GM21619 (cell line): ENCODE results near the gene COX4I1.
"Not testable (repeated sequence)": the region's sequence is repeated elsewhere in the genome, so short reads cannot be mapped to it uniquely, and the experiment has no call there.

ENCODE experiments used
- ATAC-seq: cut with Tn5 transposase; IDR thresholded peaks from one replicate; pipeline ENCODE4 v1.9.1; 2021; ENCODE audit not compliant: unreplicated experiment

The COX4I1 gene

DNA sequence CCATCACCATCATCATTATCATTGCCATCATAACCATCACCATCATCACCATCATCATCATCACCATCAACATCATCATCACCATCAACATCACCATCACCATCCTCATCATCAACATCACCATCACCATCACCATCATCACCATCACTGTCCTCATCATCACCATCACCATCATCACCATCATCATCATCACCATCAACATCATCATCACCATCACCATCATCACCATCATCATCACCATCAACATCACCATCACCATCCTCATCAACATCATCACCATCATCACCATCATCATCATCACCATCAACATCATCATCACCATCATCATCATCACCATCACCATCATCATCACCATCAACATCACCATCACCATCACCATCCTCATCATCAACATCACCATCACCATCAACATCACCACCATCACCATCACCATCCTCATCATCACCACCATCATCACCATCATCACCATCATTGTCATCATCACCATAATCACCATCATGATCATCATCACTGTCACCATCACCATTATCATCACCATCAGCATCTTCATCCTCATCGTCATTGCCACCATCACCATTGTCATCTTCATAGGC, 23.9 kb downstream of the COX4I1 start:
- no peak for ATAC-seq

GRCh38 chr16:85824161-85825135, 25.0 kb downstream of the COX4I1 start:
- no peak for ATAC-seq

GRCh38 chr16:85825326-85825725, 25.8 kb downstream of the COX4I1 start:
- ATAC-seq, result no peak

DNA sequence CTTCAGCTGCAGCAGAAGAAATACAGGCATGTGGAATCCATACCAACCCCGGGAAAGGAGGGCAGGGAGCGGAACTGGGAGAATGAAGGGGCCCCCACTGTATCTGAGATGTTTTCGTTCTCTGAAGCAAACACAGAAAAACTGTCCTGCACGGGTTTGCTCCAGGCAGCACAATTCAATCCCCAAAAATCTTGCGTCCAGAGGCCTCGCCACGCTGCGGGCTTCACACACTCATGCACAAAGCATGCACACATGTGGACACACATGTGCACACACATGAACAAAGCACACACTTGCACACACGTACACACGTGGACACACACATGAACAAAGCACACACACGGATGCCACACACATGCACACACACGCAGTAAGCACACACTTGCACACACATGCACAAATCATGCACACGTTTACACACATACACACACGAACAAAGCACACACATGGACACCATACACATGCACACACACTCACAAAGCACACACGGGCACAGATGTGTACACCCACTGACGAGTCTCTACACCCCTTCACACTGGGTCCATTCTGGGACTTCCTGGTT, 27.3 kb downstream of the COX4I1 start:
- no peak for ATAC-seq

DNA sequence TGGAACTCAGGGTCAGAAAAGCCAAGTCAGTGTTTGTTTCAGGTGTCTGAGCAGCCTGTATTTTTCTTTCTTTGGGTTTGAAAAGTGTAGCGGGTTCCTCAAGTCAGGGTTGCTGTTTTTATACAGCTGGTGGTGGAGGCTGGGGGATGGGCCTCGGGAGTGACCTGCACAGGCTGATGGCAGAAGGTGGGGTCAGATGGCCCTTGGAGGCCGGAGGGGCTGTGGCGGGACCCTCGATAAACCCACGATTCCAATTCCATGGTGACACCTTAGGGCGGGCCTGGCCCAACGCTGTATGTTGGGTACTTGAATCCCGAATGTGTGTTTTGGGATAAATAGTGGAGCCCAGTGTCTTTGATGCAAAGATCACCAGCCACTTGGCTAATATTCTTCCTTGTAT, 28.7 kb downstream of the COX4I1 start:
- ATAC-seq, result no peak

DNA sequence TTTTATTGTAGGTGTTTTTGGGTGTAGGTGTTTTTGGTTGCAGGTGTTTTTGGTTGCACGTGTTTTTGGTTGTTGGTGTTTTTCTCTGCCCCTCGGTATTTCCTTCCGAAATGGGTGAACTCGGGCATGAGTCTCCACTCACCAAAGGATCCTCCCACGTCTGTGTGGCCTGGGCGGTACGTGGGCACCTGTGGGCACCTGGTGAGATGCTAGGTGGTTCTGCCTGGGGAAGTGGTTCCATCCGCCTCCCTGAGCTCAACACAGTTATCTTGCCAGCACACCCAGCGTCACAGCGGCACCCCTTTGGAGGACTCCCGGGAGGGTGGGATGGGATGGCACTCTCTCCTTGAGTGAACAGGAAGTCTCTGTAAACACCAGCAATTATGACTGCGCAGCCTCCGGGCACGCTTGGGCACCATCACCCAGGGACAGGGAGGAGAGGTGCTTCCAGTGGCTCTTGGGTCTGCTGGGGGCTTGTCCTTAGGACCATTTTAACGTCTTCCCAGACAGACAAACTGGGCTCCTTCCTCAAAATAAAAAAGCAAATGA, 29.8 kb downstream of the COX4I1 start:
- no peak for ATAC-seq

GRCh38 chr16:85829751-85830445, 30.4 kb downstream of the COX4I1 start:
- no peak for ATAC-seq

DNA sequence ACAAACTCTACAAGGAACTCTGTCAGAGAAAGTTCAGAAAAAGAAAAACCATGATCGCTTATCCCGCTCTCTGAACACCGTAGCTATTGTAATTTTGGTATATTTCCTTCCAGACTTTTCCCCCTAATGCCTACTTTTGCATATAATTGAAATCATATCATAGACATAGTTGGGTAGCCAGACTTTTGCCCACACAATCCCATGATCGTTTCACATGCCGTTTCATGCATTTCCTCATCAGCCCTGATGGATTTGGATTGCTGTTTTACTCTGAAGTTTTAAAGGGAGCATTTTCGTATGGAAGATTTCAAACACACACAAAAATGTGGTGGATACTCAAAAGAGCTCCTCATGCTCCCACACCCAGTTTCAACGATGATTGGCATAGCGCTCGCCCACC, 31.3 kb downstream of the COX4I1 start:
- no peak for ATAC-seq

GRCh38 chr16:85832570-85833218, 33.2 kb downstream of the COX4I1 start:
- no peak for ATAC-seq

- ATAC-seq, result no peak
Observed at GRCh38 chr16:85833219-85833920, 33.9 kb downstream of the COX4I1 start.

DNA sequence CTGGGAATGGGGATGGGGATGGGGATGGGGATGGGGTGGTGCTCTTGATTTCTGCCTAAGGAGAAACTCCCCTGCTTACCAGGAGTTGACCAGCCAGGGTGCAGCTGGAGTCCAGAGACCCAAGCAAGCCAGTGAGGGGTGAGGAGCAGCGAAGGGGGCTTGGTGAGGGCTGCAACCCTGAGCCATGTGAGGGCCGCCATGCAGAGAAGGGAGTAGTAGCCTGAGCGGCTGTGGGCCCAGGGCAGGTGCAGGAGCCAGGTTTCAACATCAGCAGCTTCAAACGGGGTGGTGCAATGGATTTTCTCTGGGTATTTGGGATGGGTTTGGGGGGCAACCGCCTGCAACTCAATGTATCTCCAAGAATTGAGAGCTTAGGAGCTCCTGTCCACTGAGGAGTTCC, 35.2 kb downstream of the COX4I1 start:
- no peak for ATAC-seq

DNA sequence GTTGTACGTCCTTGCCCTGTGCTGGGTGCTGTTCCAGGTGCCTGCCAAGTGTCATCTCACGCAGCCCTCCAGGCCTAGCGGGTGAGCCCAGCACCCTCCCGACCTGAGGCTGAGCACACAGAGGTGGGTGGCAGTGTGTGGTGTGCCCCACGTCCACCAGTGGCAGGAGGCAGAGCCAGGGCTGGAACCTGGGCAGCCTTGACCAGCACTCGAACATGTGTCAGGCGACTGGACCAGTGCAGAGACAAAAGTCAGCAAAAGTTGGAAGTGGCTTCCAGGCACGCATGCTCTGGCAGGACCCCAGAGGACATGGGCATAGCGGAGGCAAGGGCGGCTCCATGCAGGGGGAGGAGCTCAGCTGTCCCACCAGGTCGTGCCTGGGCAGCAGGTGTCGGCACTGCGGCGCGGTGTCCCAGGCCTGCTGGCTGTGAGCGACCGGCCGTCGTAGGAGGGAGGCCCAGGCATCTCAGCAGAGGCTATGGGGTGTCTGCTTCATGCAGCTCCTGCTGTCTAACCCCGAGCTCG, 35.8 kb downstream of the COX4I1 start:
- no peak for ATAC-seq

GRCh38 chr16:85835956-85836705, 36.6 kb downstream of the COX4I1 start:
- ATAC-seq, result no peak

DNA sequence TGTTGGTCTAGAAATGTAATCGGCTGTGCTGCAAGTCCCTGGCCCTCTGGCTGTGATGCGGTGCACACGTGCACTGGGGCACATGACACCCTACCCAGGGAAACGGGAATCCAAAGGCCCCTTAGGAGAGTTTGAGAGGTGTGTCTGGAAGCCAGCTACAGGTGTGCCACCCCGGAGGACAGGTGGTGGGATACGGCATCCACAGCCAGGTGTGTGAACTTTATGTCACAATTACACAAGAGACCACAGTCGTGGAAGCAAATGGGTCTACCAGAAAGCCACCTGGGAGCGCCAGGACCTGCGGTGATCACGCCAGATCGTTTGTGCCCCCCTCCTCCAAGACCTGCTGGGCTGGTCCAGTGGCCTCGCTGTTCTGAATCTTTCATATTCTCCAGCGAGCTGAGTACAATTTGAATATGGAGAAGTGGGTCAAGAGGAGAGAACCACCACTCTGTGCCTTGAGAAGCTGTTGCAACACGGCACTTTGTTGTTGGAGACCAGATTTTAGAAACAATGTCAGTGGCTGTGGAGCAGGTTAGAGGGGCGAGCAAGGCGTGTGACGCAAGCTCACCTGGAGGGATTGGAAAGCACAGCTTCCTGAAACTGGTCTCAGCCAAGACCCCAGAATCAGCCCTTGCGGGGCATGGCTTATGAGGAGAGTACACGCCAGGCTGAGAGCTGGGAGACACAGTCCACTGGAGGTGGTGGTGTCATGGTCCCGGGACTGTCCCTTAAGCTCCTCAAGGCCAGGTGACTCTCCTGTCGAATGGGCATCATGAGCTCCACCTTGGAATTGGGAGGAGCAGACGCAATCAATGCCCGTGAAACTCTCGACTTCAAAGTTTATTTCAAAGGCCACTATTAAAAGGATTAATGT, 37.4 kb downstream of the COX4I1 start:
- ATAC-seq, result no peak

GRCh38 chr16:85837654-85838053, 38.2 kb downstream of the COX4I1 start:
- ATAC-seq, result not testable (repeated sequence)

- no peak for ATAC-seq
Observed at GRCh38 chr16:85838381-85838780, 38.9 kb downstream of the COX4I1 start.

GRCh38 chr16:85838876-85839585, 39.5 kb downstream of the COX4I1 start:
- ATAC-seq, result no peak
